ENCODE data around the gene RPS15A.

The RPS15A gene

DNA sequence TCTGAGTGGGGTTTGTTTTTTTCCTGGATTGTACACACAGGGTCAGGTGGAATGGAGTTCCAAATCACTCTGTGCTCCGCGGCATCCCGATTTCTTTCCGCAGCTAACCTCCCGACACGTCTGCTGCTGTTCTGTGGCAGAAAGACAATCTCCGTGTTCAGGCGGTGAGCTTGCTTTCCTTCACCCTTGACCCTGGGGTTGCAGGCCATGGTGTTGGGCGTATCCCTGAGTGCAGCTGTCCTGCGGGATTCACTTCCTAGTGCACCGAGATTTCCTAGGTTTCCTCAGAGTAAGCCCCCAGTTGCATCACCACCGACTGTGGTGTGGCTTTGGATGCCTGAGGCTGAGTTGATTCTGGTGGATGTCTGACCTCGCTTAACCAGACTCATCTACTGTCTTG is 19.0 kb upstream of the RPS15A start:
- H3K9ac ChIP-seq (ENCODE audit: low read depth, low read length): no peak overlapping the region
- no peaks in the 10 kb centered on the region for H3K27me3 ChIP-seq (ENCODE audit: control insufficient read depth, insufficient read depth, low read length)
- H3K36me3 ChIP-seq (ENCODE audit: insufficient read depth, low read length): peaks cover 54% of the 10 kb centered on the region
- no peak overlapping the region for H3K4me2 ChIP-seq (ENCODE audit: low read length)
- no peak overlapping the region for H3K4me3 ChIP-seq (ENCODE audit: low read length)
- peaks cover 14% of the 10 kb centered on the region for H3K4me1 ChIP-seq (ENCODE audit: control insufficient read depth, insufficient read depth, low read length)
- H3K9me3 ChIP-seq (replicated peaks; ENCODE audit: low read length): no peaks in the 10 kb centered on the region

DNA sequence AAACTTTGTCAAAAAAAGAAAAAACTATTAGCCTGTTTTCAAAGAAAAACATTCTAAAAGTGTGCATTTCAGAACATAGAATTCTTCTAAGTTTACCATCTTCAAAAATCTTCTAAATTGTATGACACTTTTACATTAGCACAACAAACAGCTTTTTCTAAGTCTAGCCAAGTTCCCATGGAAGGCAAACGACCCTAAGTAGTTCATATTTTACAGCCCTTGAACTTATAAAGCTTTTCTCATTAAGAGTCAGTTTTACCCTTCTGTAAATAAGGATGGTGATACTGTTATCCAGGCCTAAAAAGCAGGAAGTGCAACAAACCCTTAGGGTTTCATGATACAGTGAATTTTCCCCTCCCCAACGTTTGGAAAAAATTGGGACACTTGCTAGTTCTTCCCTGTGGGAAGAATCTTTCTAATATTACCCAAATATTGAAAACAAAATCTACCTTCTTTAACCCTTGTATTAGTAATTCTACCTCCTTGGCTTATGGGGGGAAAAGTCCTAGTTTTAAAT is 15.2 kb upstream of the RPS15A start:
- Histone ChIP-seq H3K4me3 (ENCODE audit: low read length) (no peak overlapping the region), H3K4me1 (ENCODE audit: control insufficient read depth, insufficient read depth, low read length) (peaks cover 23% of the 10 kb centered on the region), H3K4me2 (ENCODE audit: low read length) (no peak overlapping the region), H3K9ac (ENCODE audit: low read depth, low read length) (no peak overlapping the region), H3K9me3 (replicated peaks; ENCODE audit: low read length) (no peaks in the 10 kb centered on the region), H3K36me3 (ENCODE audit: insufficient read depth, low read length) (peaks cover 33% of the 10 kb centered on the region), H3K27me3 (ENCODE audit: control insufficient read depth, insufficient read depth, low read length) (no peaks in the 10 kb centered on the region)

DNA sequence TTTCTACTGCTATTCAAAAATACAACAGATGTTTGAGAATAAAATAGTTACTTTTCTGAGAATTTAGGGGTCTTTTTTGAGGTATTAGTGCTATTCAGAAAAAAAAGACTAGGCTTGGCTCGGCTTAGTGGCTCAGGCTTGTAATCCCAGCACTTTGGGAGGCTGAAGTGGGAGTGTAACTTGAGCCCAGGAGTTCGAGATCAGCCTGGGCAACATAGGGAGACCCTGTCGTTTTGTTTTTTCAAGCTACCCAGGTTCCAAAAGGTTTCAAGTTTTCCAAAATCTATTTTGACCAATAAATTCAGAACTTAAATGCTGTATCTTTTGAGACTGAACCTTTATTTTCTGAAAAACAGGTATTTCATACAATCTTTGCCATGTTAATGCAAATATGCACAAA is 14.4 kb upstream of the RPS15A start:
- H3K9me3 ChIP-seq (replicated peaks; ENCODE audit: low read length): no peaks in the 10 kb centered on the region
- H3K9ac ChIP-seq (ENCODE audit: low read depth, low read length): peak overlapping the region; percentile 55

GRCh38 chr16:18803569-18804462 is 13.7 kb upstream of the RPS15A start:
- no peaks in the 10 kb centered on the region for H3K9me3 ChIP-seq (replicated peaks; ENCODE audit: low read length)
- no peak overlapping the region for H3K4me3 ChIP-seq (ENCODE audit: low read length)
- peak overlapping the region; percentile 55 for H3K9ac ChIP-seq (ENCODE audit: low read depth, low read length)
- H3K4me1 ChIP-seq (ENCODE audit: control insufficient read depth, insufficient read depth, low read length): peaks cover 34% of the 10 kb centered on the region
- peaks cover 28% of the 10 kb centered on the region for H3K36me3 ChIP-seq (ENCODE audit: insufficient read depth, low read length)
- peak overlapping the region; percentile 56 for H3K4me2 ChIP-seq (ENCODE audit: low read length)
- H3K27me3 ChIP-seq (ENCODE audit: control insufficient read depth, insufficient read depth, low read length): no peaks in the 10 kb centered on the region

More for the DNA sequence above, 14.4 kb upstream of the RPS15A start:
- H3K36me3 ChIP-seq (ENCODE audit: insufficient read depth, low read length): peaks cover 35% of the 10 kb centered on the region
- H3K4me1 ChIP-seq (ENCODE audit: control insufficient read depth, insufficient read depth, low read length): peaks cover 28% of the 10 kb centered on the region
- H3K27me3 ChIP-seq (ENCODE audit: control insufficient read depth, insufficient read depth, low read length): no peaks in the 10 kb centered on the region
- H3K4me2 ChIP-seq (ENCODE audit: low read length): peak overlapping the region; percentile 56
- no peak overlapping the region for H3K4me3 ChIP-seq (ENCODE audit: low read length)

- Histone ChIP-seq H3K4me2 (ENCODE audit: low read length) (no peak overlapping the region), H3K4me1 (ENCODE audit: control insufficient read depth, insufficient read depth, low read length) (peaks cover 43% of the 10 kb centered on the region), H3K36me3 (ENCODE audit: insufficient read depth, low read length) (peaks cover 22% of the 10 kb centered on the region), H3K9ac (ENCODE audit: low read depth, low read length) (no peak overlapping the region), H3K9me3 (replicated peaks; ENCODE audit: low read length) (no peaks in the 10 kb centered on the region), H3K4me3 (ENCODE audit: low read length) (no peak overlapping the region), H3K27me3 (ENCODE audit: control insufficient read depth, insufficient read depth, low read length) (no peaks in the 10 kb centered on the region)
These were observed 12.7 kb upstream of the RPS15A start for GRCh38 chr16:18802767-18803343.

- Histone ChIP-seq H3K9ac (ENCODE audit: low read depth, low read length) (peak within 1 kb of the TSS; percentile 93), H3K9me3 (replicated peaks; ENCODE audit: low read length) (no peaks in the 10 kb centered on the region), H3K4me3 (ENCODE audit: low read length) (peak within 1 kb of the TSS; percentile 92), H3K4me2 (ENCODE audit: low read length) (peak within 1 kb of the TSS; percentile 95), H3K36me3 (ENCODE audit: insufficient read depth, low read length) (peaks cover 23% of the 10 kb centered on the region), H3K4me1 (ENCODE audit: control insufficient read depth, insufficient read depth, low read length) (peaks cover 49% of the 10 kb centered on the region), H3K27me3 (ENCODE audit: control insufficient read depth, insufficient read depth, low read length) (no peaks in the 10 kb centered on the region)
These were observed 11.2 kb upstream of the RPS15A start, which contains the start of gene ARL6IP1 for GRCh38 chr16:18801145-18801972. Gene ARL6IP1 (minus strand): TSS chr16:18801549. CDS start chr16:18801466, 83 bp downstream.

DNA sequence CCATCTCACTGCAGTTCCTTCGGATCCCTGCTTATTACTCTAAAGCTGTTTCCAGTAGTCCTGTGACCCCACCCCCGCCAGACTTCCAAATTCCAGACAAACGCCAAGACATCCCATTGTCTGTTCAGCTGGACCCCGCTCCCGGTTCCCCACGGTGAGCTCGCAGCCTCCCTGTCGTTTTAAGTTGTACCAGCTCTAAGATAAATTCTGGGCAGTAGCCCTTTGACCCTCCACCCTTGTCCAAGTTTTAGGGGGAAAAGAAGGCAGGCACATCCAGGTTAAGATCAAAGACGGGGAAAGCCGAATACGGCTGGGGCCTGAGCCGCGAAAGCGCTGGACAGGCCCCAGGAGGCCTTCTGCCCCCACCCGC is 10.6 kb upstream of the RPS15A start:
- Histone ChIP-seq H3K27me3 (ENCODE audit: control insufficient read depth, insufficient read depth, low read length) (no peaks in the 10 kb centered on the region), H3K9ac (ENCODE audit: low read depth, low read length) (peak overlapping the region; percentile 93), H3K4me3 (ENCODE audit: low read length) (peak overlapping the region; percentile 92), H3K9me3 (replicated peaks; ENCODE audit: low read length) (no peaks in the 10 kb centered on the region), H3K4me2 (ENCODE audit: low read length) (peak overlapping the region; percentile 95), H3K4me1 (ENCODE audit: control insufficient read depth, insufficient read depth, low read length) (peaks cover 49% of the 10 kb centered on the region), H3K36me3 (ENCODE audit: insufficient read depth, low read length) (peaks cover 28% of the 10 kb centered on the region)

DNA sequence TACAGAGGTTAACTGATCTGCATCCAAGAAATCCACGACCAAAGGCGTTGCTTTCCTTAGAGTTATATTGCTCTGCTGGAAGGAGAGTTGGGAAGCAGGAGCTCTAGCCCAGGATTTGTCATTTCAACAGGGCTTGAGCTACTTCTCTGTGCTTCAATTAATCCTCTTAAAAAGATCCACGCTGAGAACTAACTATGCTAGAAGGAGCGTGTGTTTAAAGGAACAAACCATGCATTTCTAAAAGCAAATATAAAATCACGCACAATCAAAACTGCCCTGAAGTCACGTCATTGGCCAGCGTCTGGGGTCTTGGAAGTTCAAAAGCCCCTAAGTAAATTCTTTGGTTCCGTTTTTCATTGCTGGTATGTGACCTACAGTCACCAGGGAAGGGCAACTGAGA is 10.2 kb upstream of the RPS15A start:
- no peaks in the 10 kb centered on the region for H3K9me3 ChIP-seq (replicated peaks; ENCODE audit: low read length)
- H3K9ac ChIP-seq (ENCODE audit: low read depth, low read length): peak overlapping the region; percentile 93
- peaks cover 33% of the 10 kb centered on the region for H3K36me3 ChIP-seq (ENCODE audit: insufficient read depth, low read length)
- peaks cover 46% of the 10 kb centered on the region for H3K4me1 ChIP-seq (ENCODE audit: control insufficient read depth, insufficient read depth, low read length)
- peak overlapping the region; percentile 95 for H3K4me2 ChIP-seq (ENCODE audit: low read length)
- no peaks in the 10 kb centered on the region for H3K27me3 ChIP-seq (ENCODE audit: control insufficient read depth, insufficient read depth, low read length)
- peak overlapping the region; percentile 92 for H3K4me3 ChIP-seq (ENCODE audit: low read length)

DNA sequence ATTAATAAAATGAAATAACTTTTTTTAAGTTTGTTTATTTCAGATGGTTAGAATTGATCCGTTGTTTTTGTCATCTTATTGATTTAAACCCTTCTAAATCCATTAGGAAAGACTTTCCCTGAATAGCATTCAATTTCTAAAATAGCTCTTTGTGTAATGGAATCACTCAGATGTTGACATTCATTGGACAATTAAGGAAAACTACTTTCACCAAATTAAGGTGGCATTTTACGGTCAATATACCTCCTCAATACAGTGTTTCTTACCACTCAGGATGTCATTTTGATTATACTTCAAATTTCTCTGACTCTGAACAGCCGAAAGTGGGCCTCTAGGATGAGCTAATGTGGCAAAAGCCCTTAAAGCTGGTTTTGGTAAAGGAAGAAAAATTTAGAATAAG is 9.4 kb upstream of the RPS15A start:
- Histone ChIP-seq H3K9me3 (replicated peaks; ENCODE audit: low read length) (no peaks in the 10 kb centered on the region), H3K4me3 (ENCODE audit: low read length) (peak overlapping the region; percentile 92), H3K4me2 (ENCODE audit: low read length) (peak overlapping the region; percentile 95), H3K27me3 (ENCODE audit: control insufficient read depth, insufficient read depth, low read length) (no peaks in the 10 kb centered on the region), H3K9ac (ENCODE audit: low read depth, low read length) (peak overlapping the region; percentile 93), H3K36me3 (ENCODE audit: insufficient read depth, low read length) (peaks cover 41% of the 10 kb centered on the region), H3K4me1 (ENCODE audit: control insufficient read depth, insufficient read depth, low read length) (peaks cover 38% of the 10 kb centered on the region)

DNA sequence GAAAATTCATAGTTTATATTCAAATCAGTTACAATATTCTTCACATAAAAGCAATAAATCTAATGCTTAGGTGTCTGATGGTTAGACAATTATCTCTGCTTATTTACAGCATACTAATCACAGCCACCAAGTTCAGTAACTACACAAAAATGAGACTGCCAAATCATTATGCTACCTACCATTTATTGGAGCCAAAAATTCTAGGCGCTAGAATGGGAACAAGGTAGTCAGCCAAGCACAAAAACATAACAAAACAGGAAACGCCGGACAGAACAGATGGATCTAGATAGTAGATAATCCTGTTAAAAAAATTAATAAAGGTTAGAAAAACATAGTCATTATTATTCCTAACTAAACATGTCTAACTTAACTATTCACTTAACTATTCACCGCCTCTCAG is 7.6 kb upstream of the RPS15A start:
- Histone ChIP-seq H3K27me3 (ENCODE audit: control insufficient read depth, insufficient read depth, low read length) (no peaks in the 10 kb centered on the region), H3K9me3 (replicated peaks; ENCODE audit: low read length) (no peaks in the 10 kb centered on the region), H3K4me2 (ENCODE audit: low read length) (peak overlapping the region; percentile 95), H3K4me1 (ENCODE audit: control insufficient read depth, insufficient read depth, low read length) (peaks cover 29% of the 10 kb centered on the region), H3K9ac (ENCODE audit: low read depth, low read length) (peak overlapping the region; percentile 35), H3K4me3 (ENCODE audit: low read length) (no peak overlapping the region), H3K36me3 (ENCODE audit: insufficient read depth, low read length) (peaks cover 55% of the 10 kb centered on the region)

GRCh38 chr16:18796377-18796776 is 6.2 kb upstream of the RPS15A start:
- H3K27me3 ChIP-seq (ENCODE audit: control insufficient read depth, insufficient read depth, low read length): no peaks in the 10 kb centered on the region
- H3K9me3 ChIP-seq (replicated peaks; ENCODE audit: low read length): no peaks in the 10 kb centered on the region
- H3K4me2 ChIP-seq (ENCODE audit: low read length): no peak overlapping the region
- H3K36me3 ChIP-seq (ENCODE audit: insufficient read depth, low read length): peaks cover 68% of the 10 kb centered on the region
- no peak overlapping the region for H3K9ac ChIP-seq (ENCODE audit: low read depth, low read length)
- H3K4me3 ChIP-seq (ENCODE audit: low read length): no peak overlapping the region
- peaks cover 26% of the 10 kb centered on the region for H3K4me1 ChIP-seq (ENCODE audit: control insufficient read depth, insufficient read depth, low read length)

Measured in skeletal muscle satellite cell (primary cell).